H1 (cell line): ENCODE results near the gene ZC3H7B. TPM values are rescaled to one million over a fixed set of nuclear protein-coding genes. Genes with fewer than 3 reads are reported as not detected.

ENCODE experiments used
- CTCF ChIA-PET: fragments of 300-600 bp; sonication (Branson Sonifier 250); formaldehyde crosslinking; loops from one replicate; lab custom pipeline; 2021; ENCODE audit not compliant: partially characterized antibody; lab: Charles Lee
- POLR2A ChIA-PET: fragments of 300-600 bp; sonication (Branson Sonifier 250); formaldehyde crosslinking; loops from one replicate; lab custom pipeline; 2021; ENCODE audit warnings: inconsistent platforms; ENCODE audit not compliant: partially characterized antibody; lab: Charles Lee
- DNase-seq, 2 experiments: peaks; one replicate each; pipeline versions ENCODE4 v3.0.0 to v3.0.0-alpha.2; 2010 to 2022; ENCODE audit warnings: low spot score in 2 of 2, low read depth in 1 of 2, mixed read lengths in 1 of 2
- FAIRE-seq: peaks from 2 replicates; lab custom pipeline; 2011; peaks lifted over from hg19 to GRCh38; lab: Jason Lieb, UNC
- H2AFZ ChIP-seq: 2 replicates; pipeline ENCODE4 v1.8.1; 2012; ENCODE audit warnings: low read length, inconsistent platforms
- H2AK5ac ChIP-seq: 2 replicates; pipeline ENCODE4 v1.6.1; 2013; ENCODE audit warnings: low read depth, low read length
- H2BK120ac ChIP-seq: replicated peaks from 2 replicates; pipeline ENCODE3; 2013; ENCODE audit warnings: low read depth, low read length, inconsistent platforms
- H2BK12ac ChIP-seq: 2 replicates; pipeline ENCODE4 v1.6.1; 2013; ENCODE audit warnings: low read depth, low read length
- H2BK15ac ChIP-seq: 2 replicates; pipeline ENCODE4 v1.6.1; 2013; ENCODE audit warnings: low read length
- H2BK20ac ChIP-seq: 2 replicates; pipeline ENCODE4 v1.6.1; 2013; ENCODE audit warnings: low read length
- H2BK5ac ChIP-seq: 2 replicates; pipeline ENCODE4 v1.6.1; 2013; ENCODE audit warnings: low read depth, low read length
- H3K14ac ChIP-seq: 2 replicates; pipeline ENCODE4 v1.6.1; 2013; ENCODE audit warnings: inconsistent platforms; ENCODE audit not compliant: insufficient read length
- H3K18ac ChIP-seq: 2 replicates; pipeline ENCODE4 v1.6.1; 2013; ENCODE audit warnings: low read length; ENCODE audit errors: extremely low read depth
- H3K23ac ChIP-seq: 2 replicates; pipeline ENCODE4 v1.6.1; 2013; ENCODE audit warnings: inconsistent platforms; ENCODE audit not compliant: insufficient read length
- H3K23me2 ChIP-seq: 2 replicates; pipeline ENCODE4 v1.6.1; 2013; ENCODE audit warnings: low read depth, low read length
- H3K27ac ChIP-seq: 2 replicates; pipeline ENCODE4 v1.6.1; 2011; ENCODE audit warnings: low read depth, low read length, inconsistent platforms
- H3K27me3 ChIP-seq, 4 experiments: replicated peaks in 1 of 4; 1 replicate in 1 of 4; 2 replicates in 3 of 4; pipeline versions ENCODE4 v1.6.1 to v1.8.1; 2011 to 2013; ENCODE audit warnings: low read length in 3 of 4, mild to moderate bottlenecking in 3 of 4, inconsistent platforms in 2 of 4, mixed read lengths in 2 of 4, moderate library complexity in 1 of 4; ENCODE audit not compliant: control insufficient read depth in 3 of 4, insufficient read depth in 3 of 4; ENCODE audit errors: extremely low read depth in 1 of 4
- H3K36me3 ChIP-seq, 4 experiments: 2 replicates each; pipeline versions ENCODE4 v1.6.1 to v1.8.1; 2011 to 2013; ENCODE audit warnings: mild to moderate bottlenecking in 4 of 4, low read length in 3 of 4, moderate library complexity in 2 of 4, control low read depth in 1 of 4, inconsistent platforms in 1 of 4; ENCODE audit not compliant: insufficient read depth in 4 of 4, control insufficient read depth in 2 of 4
- H3K4ac ChIP-seq: replicated peaks from 2 replicates; pipeline ENCODE3; 2013; ENCODE audit warnings: low read length, low read depth, mixed read lengths, inconsistent platforms; ENCODE audit not compliant: insufficient read length
- H3K4me1 ChIP-seq, 4 experiments: replicated peaks in 1 of 4; 1 replicate in 1 of 4; 2 replicates in 3 of 4; pipeline versions ENCODE4 v1.6.1 to v1.8.1; 2011 to 2013; ENCODE audit warnings: low read length in 3 of 4, inconsistent platforms in 2 of 4, mixed read lengths in 1 of 4; ENCODE audit not compliant: insufficient read depth in 4 of 4, control insufficient read depth in 3 of 4
- H3K4me2 ChIP-seq, 2 experiments: 2 replicates each; pipeline versions ENCODE4 v1.6.1 to v1.8.1; 2011 to 2013; ENCODE audit warnings: low read depth in 2 of 2, low read length in 2 of 2, control low read depth in 1 of 2, inconsistent platforms in 1 of 2, mild to moderate bottlenecking in 1 of 2; ENCODE audit not compliant: insufficient read depth in 1 of 2
- H3K4me3 ChIP-seq, 4 experiments: fragments of 200-600, 300-600 bp in 1 of 4; sonication (generic), shearing (Covaris generic), sonication (Bioruptor Twin) in 1 of 4; 2 replicates each; pipeline versions ENCODE4 v1.5.1 to v1.8.1; 2011 to 2016; ENCODE audit warnings: low read length in 4 of 4, low read depth in 3 of 4, control low read depth in 2 of 4, inconsistent platforms in 2 of 4, mild to moderate bottlenecking in 2 of 4, mixed read lengths in 1 of 4, moderate library complexity in 1 of 4; ENCODE audit not compliant: insufficient read depth in 2 of 4; ENCODE audit errors: extremely low read depth in 1 of 4
- H3K56ac ChIP-seq: replicated peaks from 2 replicates; pipeline ENCODE3; 2013; ENCODE audit warnings: low read depth, mild to moderate bottlenecking, mixed read lengths, low read length, inconsistent platforms; ENCODE audit not compliant: insufficient read length
- H3K79me1 ChIP-seq: 2 replicates; pipeline ENCODE4 v1.6.1; 2013; ENCODE audit warnings: low read depth, low read length, control low read depth
- H3K79me2 ChIP-seq, 2 experiments: 2 replicates each; pipeline versions ENCODE4 v1.6.1 to v1.8.1; 2012 to 2013; ENCODE audit warnings: low read length in 2 of 2, mild to moderate bottlenecking in 2 of 2, inconsistent platforms in 1 of 2; ENCODE audit not compliant: insufficient read depth in 2 of 2, control insufficient read depth in 1 of 2
- H3K9ac ChIP-seq, 4 experiments: replicated peaks in 1 of 4; 1 replicate in 1 of 4; 2 replicates in 3 of 4; pipeline versions ENCODE4 v1.6.1 to v1.8.1; 2011 to 2013; ENCODE audit warnings: low read depth in 3 of 4, low read length in 3 of 4, control low read depth in 2 of 4, mild to moderate bottlenecking in 2 of 4, moderate library complexity in 2 of 4, inconsistent platforms in 1 of 4; ENCODE audit errors: extremely low read depth in 1 of 4
- H3K9me3 ChIP-seq, 2 experiments: 2 replicates each; pipeline versions ENCODE4 v1.6.1 to v1.8.1; 2012 to 2013; ENCODE audit warnings: mild to moderate bottlenecking in 2 of 2, moderate library complexity in 2 of 2, control low read depth in 1 of 2, inconsistent platforms in 1 of 2, low read depth in 1 of 2, low read length in 1 of 2, mixed read lengths in 1 of 2; ENCODE audit not compliant: insufficient read depth in 2 of 2
- H4K20me1 ChIP-seq, 2 experiments: replicated peaks in 1 of 2; 2 replicates each; pipeline versions ENCODE3 to v1.8.1; 2011 to 2013; ENCODE audit warnings: inconsistent platforms in 2 of 2, low read length in 2 of 2, mild to moderate bottlenecking in 1 of 2; ENCODE audit not compliant: insufficient read depth in 2 of 2, control insufficient read depth in 1 of 2
- H4K5ac ChIP-seq: 2 replicates; pipeline ENCODE4 v1.6.1; 2013; ENCODE audit warnings: low read length, low read depth, mixed read lengths, inconsistent platforms; ENCODE audit not compliant: insufficient read length
- H4K8ac ChIP-seq: 2 replicates; pipeline ENCODE4 v1.8.0; 2013; ENCODE audit warnings: mild to moderate bottlenecking, moderate library complexity, low read length, inconsistent platforms; ENCODE audit not compliant: insufficient read depth; ENCODE audit errors: extremely low read depth
- H4K91ac ChIP-seq: replicated peaks from 2 replicates; pipeline ENCODE3; 2013; ENCODE audit warnings: low read length, mixed read lengths, inconsistent platforms; ENCODE audit not compliant: insufficient read length
- BCL11A ChIP-seq, 2 experiments: IDR thresholded peaks; one replicate each; pipeline ENCODE4 v1.6.1; 2011; ENCODE audit warnings: low read depth in 2 of 2, low read length in 2 of 2, mild to moderate bottlenecking in 2 of 2
- CBX8 ChIP-seq: fragments of 300-800, 300-1000 bp; sonication (generic); IDR thresholded peaks from 2 replicates; pipeline ENCODE4 v1.7.1; 2016; ENCODE audit warnings: low read depth, low read length, borderline replicate concordance
- CTBP2 ChIP-seq: IDR thresholded peaks from 2 replicates; pipeline ENCODE4 v1.7.0; 2011; ENCODE audit warnings: borderline replicate concordance, mild to moderate bottlenecking, moderate library complexity, mixed read lengths, low read length; ENCODE audit not compliant: insufficient read depth, insufficient read length
- EGR1 ChIP-seq: IDR thresholded peaks from 2 replicates; pipeline ENCODE4 v1.6.1; 2011; ENCODE audit warnings: low read depth, low read length, borderline replicate concordance
- GTF2F1 ChIP-seq: IDR thresholded peaks from 2 replicates; pipeline ENCODE4 v1.6.1; 2012; ENCODE audit warnings: low read depth, low read length, improper control_type of control experiment, borderline replicate concordance
- JUND ChIP-seq: IDR thresholded peaks from 2 replicates; pipeline ENCODE4 v1.6.1; 2011; ENCODE audit warnings: mild to moderate bottlenecking, improper control_type of control experiment, low read length
- POLR2AphosphoS5 ChIP-seq: IDR thresholded peaks from 2 replicates; pipeline ENCODE4 v1.6.1; 2011; ENCODE audit warnings: low read depth, low read length
- RAD21 ChIP-seq, 2 experiments: IDR thresholded peaks in 1 of 2; conservative IDR thresholded peaks in 1 of 2; 2 replicates each; pipeline ENCODE4 v1.6.1; 2011; ENCODE audit warnings: low read depth in 2 of 2, low read length in 2 of 2, improper control_type of control experiment in 1 of 2, inconsistent platforms in 1 of 2, mild to moderate bottlenecking in 1 of 2, moderate library complexity in 1 of 2
- SAP30 ChIP-seq: fragments of 300-600 bp; sonication (generic); IDR thresholded peaks from 2 replicates; pipeline ENCODE4 v1.7.1; 2012; ENCODE audit warnings: low read length, moderate library complexity, mild to moderate bottlenecking, inconsistent platforms; ENCODE audit not compliant: insufficient read depth, insufficient replicate concordance
- SIN3A ChIP-seq, 2 experiments: IDR thresholded peaks in 1 of 2; conservative IDR thresholded peaks in 1 of 2; 2 replicates each; pipeline ENCODE4 v1.6.1; 2011 to 2012; ENCODE audit warnings: low read length in 2 of 2, improper control_type of control experiment in 1 of 2, low read depth in 1 of 2, mild to moderate bottlenecking in 1 of 2
- SP2 ChIP-seq: IDR thresholded peaks from 2 replicates; pipeline ENCODE4 v1.6.1; 2012; ENCODE audit warnings: mild to moderate bottlenecking, low read length, inconsistent platforms
- TAF1 ChIP-seq: IDR thresholded peaks from 2 replicates; pipeline ENCODE4 v1.6.1; 2011; ENCODE audit warnings: mild to moderate bottlenecking, low read depth, low read length
- WGBS, 2 experiments: shearing (Covaris generic) in 1 of 2; methylation state at CpG; one replicate each; pipeline versions ENCODE4 v1.1.6 to v1.1.7; 2013 to 2015; ENCODE audit warnings: low lambda C conversion rate in 2 of 2, mixed read lengths in 2 of 2, inconsistent platforms in 1 of 2, low coverage in 1 of 2, missing lambda C conversion rate in 1 of 2; ENCODE audit not compliant: insufficient replicate concordance in 2 of 2, insufficient coverage in 1 of 2, insufficient read length in 1 of 2; ENCODE audit errors: extremely low coverage in 1 of 2, missing lambda C conversion rate in 1 of 2; 5-methylcytosine and 5-hydroxymethylcytosine counted together
- polyA plus RNA-seq, 7 experiments: library from polyadenylated mRNA; depleted of rRNA in 3 of 7; stranded (reverse) in 5 of 7; unstranded in 2 of 7; fragments of >200 nt in 5 of 7; fragments of 200-250 nt in 2 of 7; gene quantifications; 1 replicate in 5 of 7; 2 replicates in 1 of 7; 4 replicates in 1 of 7; pipeline versions ENCODE4 v1.2.1 to v1.2.3, GENCODE V29; 2011 to 2013; ENCODE audit warnings: missing spikeins in 2 of 7, mixed read lengths in 2 of 7
- total RNA-seq: library from RNA; stranded (reverse); fragmentation: NEBNext Ultra II Directional; extraction: Animal tissue kit (Norgen Biotek cat#: 25700); gene quantifications from 2 replicates; pipeline ENCODE4 v1.2.1, GENCODE V29; 2021
- TF ChIP-seq, protein P1 (sequence below): IDR thresholded peaks from 2 replicates; pipeline ENCODE4 v1.6.1; 2012; ENCODE audit warnings: inconsistent platforms

The ZC3H7B gene
- total and polyA plus RNA-seq, 2 of the 8 experiments (the other 6 are each of a cell fraction or from before 2014, with no cell fraction given): 35.5 to 78.6 TPM

DNA sequence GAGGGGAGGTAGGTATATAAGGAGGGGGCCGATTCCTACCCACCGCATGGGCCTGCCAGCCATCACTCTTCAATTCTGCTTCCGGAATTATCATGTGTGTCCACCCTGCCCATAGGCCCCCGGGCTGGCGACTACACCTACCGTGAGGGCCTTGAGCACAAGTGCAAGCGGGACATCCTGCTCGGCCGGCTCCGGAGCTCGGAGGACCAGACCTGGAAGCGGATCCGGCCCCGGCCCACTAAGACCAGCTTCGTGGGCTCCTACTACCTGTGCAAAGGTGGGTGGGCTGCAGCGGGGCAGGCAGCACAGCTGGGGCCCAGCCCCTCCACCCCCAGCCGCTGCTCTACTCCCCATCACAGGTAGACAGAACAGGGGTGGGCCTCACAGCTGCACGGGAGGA is 42.0 kb downstream of the ZC3H7B start:
- Histone ChIP-seq H3K27me3 (no peaks in the 10 kb centered on the region; a peak in 1 of 7 replicates), H3K4me2 (no peak overlapping the region), H2BK12ac (no peak overlapping the region), H3K4ac (no peak overlapping the region), H2BK15ac (no peak overlapping the region), H3K79me2 (no peaks in the 10 kb centered on the region), H3K14ac (no peak overlapping the region), H3K4me3 (no peak overlapping the region), H3K4me1 (no peaks in the 10 kb centered on the region), H2BK5ac (no peak overlapping the region), H3K56ac (no peak overlapping the region), H4K91ac (no peak overlapping the region), H3K27ac (no peak overlapping the region; the same call in 1 of the 2 replicates), H4K5ac (no peak overlapping the region), H4K8ac (no peak overlapping the region), H2AK5ac (no peak overlapping the region), H3K9me3 (no peaks in the 10 kb centered on the region), H3K9ac (no peak overlapping the region), H3K18ac (no peak overlapping the region), H2AFZ (no peak overlapping the region), H2BK120ac (no peak overlapping the region), H3K79me1 (no peaks in the 10 kb centered on the region), H2BK20ac (no peak overlapping the region), H4K20me1 (peaks cover 0 to 1% of the 10 kb centered on the region in 2 experiments), H3K36me3 (peaks cover 15 to 46% (median 32%) of the 10 kb centered on the region in 4 experiments), H3K23me2 (no peaks in the 10 kb centered on the region), H3K23ac (no peak overlapping the region)
- 94% methylated on average over 17 of the region's 18 CpGs; no CpG with 5 or more reads in 1 of the 2 experiments for WGBS, 2 experiments
- DNase-seq (no peak), FAIRE-seq (no peak)
- CTCF ChIA-PET: interaction anchor here (0.7 kb wide), 1 partner anchor 15 kb away, joined by 3 read pairs; no protein-coding TSS in a partner anchor
- POLR2A ChIA-PET: interaction anchor here (0.6 to 2.2 kb wide), 8 partner anchors 10 to 39 kb away, joined by 3 to 9 read pairs (median 4); partner anchors contain the start of gene TEF
- TF ChIP-seq RAD21 (IDR thresholded peaks at IDR 0.05 in 1 of 2, conservative IDR thresholded peaks at IDR 0.05 in 1 of 2; ENCODE audit: low read depth in 2 of 2, low read length in 2 of 2) (no peak), GTF2F1 (no peak), SIN3A (conservative IDR thresholded peaks at IDR 0.05 in 1 of 2, IDR thresholded peaks at IDR 0.05 in 1 of 2; ENCODE audit: low read depth in 1 of 2, low read length in 2 of 2) (no peak), CTBP2 (no peak), SAP30 (no peak), JUND (no peak), CBX8 (no peak), TAF1 (no peak), SP2 (no peak), POLR2AphosphoS5 (no peak), BCL11A (IDR thresholded peaks at IDR 0.05; ENCODE audit: low read depth in 2 of 2, low read length in 2 of 2) (no peak), EGR1 (no peak)
- TF ChIP-seq, protein P1, sequence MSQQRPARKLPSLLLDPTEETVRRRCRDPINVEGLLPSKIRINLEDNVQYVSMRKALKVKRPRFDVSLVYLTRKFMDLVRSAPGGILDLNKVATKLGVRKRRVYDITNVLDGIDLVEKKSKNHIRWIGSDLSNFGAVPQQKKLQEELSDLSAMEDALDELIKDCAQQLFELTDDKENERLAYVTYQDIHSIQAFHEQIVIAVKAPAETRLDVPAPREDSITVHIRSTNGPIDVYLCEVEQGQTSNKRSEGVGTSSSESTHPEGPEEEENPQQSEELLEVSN: no peak
